Cardiac muscle cell (in vitro differentiated cells and primary cell): ENCODE data around the gene ACTN1. TPM values are rescaled to one million over a fixed set of nuclear protein-coding genes. Genes with fewer than 3 reads are reported as not detected.

Source experiments
- DNase-seq, 2 donors: peaks; one replicate each; pipeline versions ENCODE4 v3.0.0 to v3.0.0-alpha.2; 2010 to 2017; ENCODE audit warnings: low read depth in 1 of 2, low spot score in 1 of 2
- H3K27ac ChIP-seq: fragments of 200-600 bp; sonication (generic); 2 replicates; pipeline ENCODE4 v1.5.1; 2016
- H3K27me3 ChIP-seq: fragments of 200-600 bp; sonication (generic); 2 replicates; pipeline ENCODE4 v1.6.0; 2016; ENCODE audit warnings: control low read depth
- H3K36me3 ChIP-seq: fragments of 200-600 bp; sonication (generic); 2 replicates; pipeline ENCODE4 v1.5.1; 2016; ENCODE audit warnings: control low read depth
- H3K4me1 ChIP-seq: fragments of 200-600 bp; sonication (generic); 2 replicates; pipeline ENCODE4 v1.8.1; 2017; ENCODE audit warnings: low read depth, mild to moderate bottlenecking, mixed run types
- H3K4me3 ChIP-seq: fragments of 200-600 bp; sonication (generic); 2 replicates; pipeline ENCODE4 v1.5.1; 2016; ENCODE audit warnings: mild to moderate bottlenecking
- H3K9me3 ChIP-seq: fragments of 200-600 bp; sonication (generic); 2 replicates; pipeline ENCODE4 v1.5.1; 2017; ENCODE audit warnings: low read depth, mild to moderate bottlenecking, control low read depth
- CTCF ChIP-seq: IDR thresholded peaks from 2 replicates; pipeline ENCODE4 v1.5.1; 2012; ENCODE audit warnings: low read depth, mild to moderate bottlenecking, low read length
- polyA plus RNA-seq: library from polyadenylated mRNA; unstranded; fragments of >200 nt; fragmentation: Nextera tagmentation; extraction: Ambion mirVana; gene quantifications from 2 replicates; pipeline ENCODE4 v1.2.1, GENCODE V29; 2016
- total RNA-seq: library from RNA; depleted of rRNA; stranded (reverse); fragments of >200 nt; gene quantifications from 2 replicates; pipeline ENCODE4 v1.2.3, GENCODE V29; 2016

Gene ACTN1
- total and polyA plus RNA-seq, 2 experiments from 2014 or later: 167 to 202 TPM

- Histone ChIP-seq H3K4me3 (no peak overlapping the region), H3K4me1 (no peaks in the 10 kb centered on the region), H3K27me3 (no peaks in the 10 kb centered on the region), H3K36me3 (no peaks in the 10 kb centered on the region), H3K9me3 (no peaks in the 10 kb centered on the region), H3K27ac (no peak overlapping the region)
- TF ChIP-seq CTCF: no peak
- peak in 1 of 2 donors; percentile 23 for DNase-seq
These were observed 114.7 kb downstream of the ACTN1 start for GRCh38 chr14:68864361-68864750.

GRCh38 chr14:68863610-68864360, 115.3 kb downstream of the ACTN1 start:
- Histone ChIP-seq H3K27me3 (no peaks in the 10 kb centered on the region), H3K4me1 (no peaks in the 10 kb centered on the region), H3K4me3 (no peak overlapping the region), H3K27ac (no peak overlapping the region), H3K36me3 (no peaks in the 10 kb centered on the region), H3K9me3 (no peaks in the 10 kb centered on the region)
- TF ChIP-seq CTCF: no peak
- no peak for DNase-seq

GRCh38 chr14:68862954-68863594, 116.0 kb downstream of the ACTN1 start:
- no peaks in the 10 kb centered on the region for H3K27me3 ChIP-seq
- DNase-seq: peak; percentile 90
- no peaks in the 10 kb centered on the region for H3K4me1 ChIP-seq
- H3K9me3 ChIP-seq: no peaks in the 10 kb centered on the region
- H3K36me3 ChIP-seq: no peaks in the 10 kb centered on the region
- H3K27ac ChIP-seq: peak overlapping the region; percentile 88
- no peak overlapping the region for H3K4me3 ChIP-seq
- TF ChIP-seq CTCF: peak; percentile 80

- no peak overlapping the region for H3K27ac ChIP-seq
- H3K9me3 ChIP-seq: no peaks in the 10 kb centered on the region
- no peak for TF ChIP-seq CTCF
- DNase-seq: no peak
- H3K4me1 ChIP-seq: no peaks in the 10 kb centered on the region
- H3K36me3 ChIP-seq: no peaks in the 10 kb centered on the region
- no peak overlapping the region for H3K4me3 ChIP-seq
- no peaks in the 10 kb centered on the region for H3K27me3 ChIP-seq
These were observed 118.3 kb downstream of the ACTN1 start for GRCh38 chr14:68860771-68861170.

- Histone ChIP-seq H3K9me3 (no peaks in the 10 kb centered on the region), H3K4me3 (no peak overlapping the region), H3K27ac (no peak overlapping the region), H3K4me1 (no peaks in the 10 kb centered on the region), H3K36me3 (no peaks in the 10 kb centered on the region), H3K27me3 (no peaks in the 10 kb centered on the region)
- DNase-seq: no peak
- TF ChIP-seq CTCF: no peak
These were observed 121.5 kb downstream of the ACTN1 start for GRCh38 chr14:68857516-68858070.
